GM12878 (cell line): ENCODE data around the gene CFAP300. TPM values are rescaled to one million over a fixed set of nuclear protein-coding genes. Genes with fewer than 3 reads are reported as not detected.

Experiments used
- ATAC-seq: fragments of 200-7000 bp; cut with Tn5 transposase; 3 replicates; pipeline ENCODE4 v1.9.1; 2020; ENCODE audit warnings: mild to moderate bottlenecking, moderate library complexity
- BruUV-seq: library from RNA; stranded (reverse); fragments of 400-500 nt; replicated peaks from 2 replicates; lab custom pipeline; 2021; lab: Mats Ljungman, UMichigan
- CTCF ChIA-PET: fragments of 300-600 bp; sonication (Branson Sonifier 250); formaldehyde crosslinking; extraction: SDS; loops from one replicate; lab custom pipeline; 2021; ENCODE audit warnings: inconsistent platforms; lab: Yijun Ruan, JAX
- POLR2A ChIA-PET: fragments of 350-600 bp; formaldehyde crosslinking; extraction: SDS; loops from one replicate; lab custom pipeline; 2021; ENCODE audit warnings: inconsistent platforms; lab: Charles Lee
- RAD21 ChIA-PET: fragments of 300-600 bp; sonication (Branson Sonifier 250); formaldehyde crosslinking; loops from one replicate; lab custom pipeline; 2023; ENCODE audit warnings: antibody characterized with exemption; ENCODE audit not compliant: unreplicated experiment; lab: Charles Lee
- SMC1A ChIA-PET: fragments of 300-600 bp; sonication (Branson Sonifier 250); formaldehyde crosslinking; loops from one replicate; lab custom pipeline; 2023; ENCODE audit not compliant: unreplicated experiment, uncharacterized antibody; lab: Charles Lee
- DNase-seq: peaks from one replicate; pipeline ENCODE4 v3.0.0-alpha.2; 2011; ENCODE audit warnings: low read depth, low spot score
- FAIRE-seq: peaks from 3 replicates; lab custom pipeline; 2011; peaks lifted over from hg19 to GRCh38; lab: Jason Lieb, UNC
- H2AFZ ChIP-seq: 2 replicates; pipeline ENCODE4 v1.6.0; 2011; ENCODE audit warnings: low read depth, low read length, control low read depth; ENCODE audit not compliant: control insufficient read depth
- H3K27ac ChIP-seq: 2 replicates; pipeline ENCODE4 v1.5.1; 2011; ENCODE audit warnings: control low read depth; ENCODE audit not compliant: control insufficient read depth, insufficient read depth
- H3K27me3 ChIP-seq, 2 experiments: replicated peaks in 1 of 2; 2 replicates each; pipeline versions ENCODE4 v1.6.0 to v1.6.1; 2011; ENCODE audit warnings: low read length in 1 of 2; ENCODE audit not compliant: control insufficient read depth in 2 of 2, insufficient read depth in 2 of 2
- H3K36me3 ChIP-seq, 2 experiments: 2 replicates each; pipeline ENCODE4 v1.5.1; 2011; ENCODE audit warnings: low read length in 1 of 2; ENCODE audit not compliant: control insufficient read depth in 2 of 2, insufficient read depth in 2 of 2
- H3K4me1 ChIP-seq: 2 replicates; pipeline ENCODE4 v1.6.1; 2011; ENCODE audit warnings: mild to moderate bottlenecking, low read length, moderate library complexity, mixed read lengths; ENCODE audit not compliant: control insufficient read depth, insufficient read depth
- H3K4me2 ChIP-seq: 2 replicates; pipeline ENCODE4 v1.6.0; 2011; ENCODE audit warnings: control low read depth; ENCODE audit not compliant: control insufficient read depth, insufficient read depth
- H3K4me3 ChIP-seq: fragments of 200-600 bp; sonication (generic); 2 replicates; pipeline ENCODE4 v1.5.1; 2016
- H3K79me2 ChIP-seq: 2 replicates; pipeline ENCODE4 v1.6.0; 2011; ENCODE audit warnings: low read length; ENCODE audit not compliant: control insufficient read depth, insufficient read depth
- H3K9ac ChIP-seq: 2 replicates; pipeline ENCODE4 v1.8.0; 2011; ENCODE audit warnings: low read length, control low read depth, mixed read lengths; ENCODE audit not compliant: control insufficient read depth, insufficient read depth
- H3K9me3 ChIP-seq: replicated peaks from 3 replicates; pipeline ENCODE4 v1.5.1; 2011; ENCODE audit warnings: mild to moderate bottlenecking, low read length; ENCODE audit not compliant: control insufficient read depth, insufficient read depth
- H4K20me1 ChIP-seq: 2 replicates; pipeline ENCODE4 v1.6.0; 2011; ENCODE audit not compliant: control insufficient read depth, insufficient read depth
- BCL11A ChIP-seq: IDR thresholded peaks from 2 replicates; pipeline ENCODE4 v1.6.1; 2011; ENCODE audit warnings: low read depth, low read length
- CBFB ChIP-seq: IDR thresholded peaks from 2 replicates; pipeline ENCODE4 v1.6.1; 2016; ENCODE audit warnings: antibody characterized with exemption, low read depth
- CEBPB ChIP-seq, 2 experiments: fragments of 150-350 bp in 1 of 2; IDR thresholded peaks; 2 replicates each; pipeline ENCODE4 v1.6.1; 2012 to 2014; ENCODE audit warnings: low read depth in 2 of 2, low read length in 2 of 2, borderline replicate concordance in 1 of 2, inconsistent platforms in 1 of 2
- CHD4 ChIP-seq: fragments of 200-600 bp; sonication (generic); IDR thresholded peaks from 2 replicates; pipeline ENCODE4 v1.6.1; 2016; ENCODE audit warnings: mild to moderate bottlenecking
- CREM ChIP-seq: IDR thresholded peaks from 2 replicates; pipeline ENCODE4 v1.6.1; 2014; ENCODE audit warnings: antibody characterized with exemption, low read depth
- GABPA ChIP-seq: IDR thresholded peaks from 2 replicates; pipeline ENCODE4 v1.6.1; 2014; ENCODE audit warnings: antibody characterized with exemption, low read depth, mild to moderate bottlenecking, inconsistent platforms
- IRF5 ChIP-seq: fragments of 450-650 bp; IDR thresholded peaks from 2 replicates; pipeline ENCODE4 v1.6.1; 2017; ENCODE audit warnings: borderline replicate concordance
- JUNB ChIP-seq: IDR thresholded peaks from 2 replicates; pipeline ENCODE4 v1.6.1; 2016; ENCODE audit warnings: antibody characterized with exemption, mild to moderate bottlenecking
- KDM1A ChIP-seq: fragments of 200-600 bp; sonication (generic); IDR thresholded peaks from 2 replicates; pipeline ENCODE4 v1.6.1; 2016; ENCODE audit warnings: borderline replicate concordance
- LARP7 ChIP-seq: fragments of 450-650 bp; IDR thresholded peaks from 2 replicates; pipeline ENCODE4 v1.6.1; 2017; ENCODE audit warnings: mild to moderate bottlenecking
- MEF2B ChIP-seq: fragments of 450-650 bp; IDR thresholded peaks from 2 replicates; pipeline ENCODE4 v1.6.1; 2018; ENCODE audit warnings: mild to moderate bottlenecking, moderate library complexity; ENCODE audit not compliant: partially characterized antibody, poor library complexity, severe bottlenecking
- MXI1 ChIP-seq: fragments of 150-350 bp; IDR thresholded peaks from 2 replicates; pipeline ENCODE4 v1.6.1; 2011; ENCODE audit warnings: low read depth, mild to moderate bottlenecking, inconsistent platforms, low read length, improper control_type of control experiment
- NFIC ChIP-seq: IDR thresholded peaks from 2 replicates; pipeline ENCODE4 v1.6.1; 2012; ENCODE audit warnings: low read depth, mild to moderate bottlenecking, inconsistent platforms, low read length, moderate library complexity
- RELA ChIP-seq: fragments of 450-650 bp; IDR thresholded peaks from 2 replicates; pipeline ENCODE4 v1.8.0; 2014; ENCODE audit warnings: borderline replicate concordance; ENCODE audit not compliant: partially characterized antibody
- RFX5 ChIP-seq: IDR thresholded peaks from 2 replicates; pipeline ENCODE4 v1.6.1; 2011; ENCODE audit warnings: low read depth, low read length, improper control_type of control experiment
- ZZZ3 ChIP-seq: IDR thresholded peaks from 2 replicates; pipeline ENCODE4 v1.6.1; 2011; ENCODE audit warnings: low read depth; ENCODE audit not compliant: control insufficient read depth, insufficient read length
- in situ Hi-C: fragments of 300-500 bp; cut with MboI; formaldehyde crosslinking; loops from 9 replicates; pipeline ENCODE4 v1.14.3; 2018; ENCODE audit warnings: mixed read lengths
- intact Hi-C: fragments of 100-400 bp; cut with micrococcal nuclease; formaldehyde crosslinking; loops from one replicate; pipeline ENCODE4 v1.14.2; 2022; ENCODE audit not compliant: unreplicated experiment
- polyA plus RNA-seq, 11 experiments: library from polyadenylated mRNA; depleted of rRNA in 4 of 11; unstranded in 6 of 11; stranded (reverse) in 5 of 11; fragments of >200 nt; fragmentation: Nextera tagmentation in 4 of 11; fragmentation: Illumina TruSeq in 1 of 11; extraction: Ambion mirVana in 4 of 11; extraction: Trizol in 1 of 11; gene quantifications; 1 replicate in 1 of 11; 2 replicates in 10 of 11; pipeline versions ENCODE4 v1.2.1 to v1.2.3, GENCODE V29; 2011 to 2016; ENCODE audit warnings: inconsistent platforms in 2 of 11, missing spikeins in 2 of 11, low read depth in 1 of 11
- total RNA-seq, 4 experiments: library from RNA; depleted of rRNA in 3 of 4; stranded (reverse); fragments of >200 nt in 3 of 4; fragmentation: Illumina TruSeq in 1 of 4; extraction: Trizol in 1 of 4; gene quantifications; 2 replicates each; pipeline versions ENCODE4 v1.2.1 to v1.2.3, GENCODE V29; 2013 to 2021
- TF ChIP-seq, protein P1 (sequence below), 3 experiments: IDR thresholded peaks in 2 of 3; conservative IDR thresholded peaks in 1 of 3; 2 replicates each; pipeline ENCODE4 v1.5.1; 2011; ENCODE audit warnings: low read depth in 3 of 3, low read length in 3 of 3, mild to moderate bottlenecking in 3 of 3, control low read depth in 2 of 3, moderate library complexity in 2 of 3, inconsistent platforms in 1 of 3, mixed read lengths in 1 of 3; ENCODE audit not compliant: control insufficient read depth in 2 of 3, insufficient read depth in 1 of 3; ENCODE audit errors: extremely low read depth in 1 of 3
- TF ChIP-seq, protein P2 (sequence below): fragments of 450-650 bp; IDR thresholded peaks from 2 replicates; pipeline ENCODE4 v1.6.1; 2017; ENCODE audit warnings: antibody characterized with exemption, mild to moderate bottlenecking, moderate library complexity

CFAP300 gene
- total and polyA plus RNA-seq, 10 of the 15 experiments (the other 5 are each of a cell fraction or from before 2014, with no cell fraction given) = not detected

GRCh38 chr11:102115557-102115956 lies 68.3 kb downstream of the CFAP300 start:
- BruUV-seq = no TSS peak
- POLR2A ChIA-PET = no interaction called here
- Histone ChIP-seq H2AFZ (no peak overlapping the region), H3K9me3 (no peaks in the 10 kb centered on the region), H3K36me3 (no peaks in the 10 kb centered on the region), H3K79me2 (no peaks in the 10 kb centered on the region), H3K4me2 (no peak overlapping the region), H3K4me1 (no peaks in the 10 kb centered on the region), H3K9ac (no peak overlapping the region), H4K20me1 (no peaks in the 10 kb centered on the region), H3K27ac (no peak overlapping the region), H3K27me3 (peaks cover 2 to 3% of the 10 kb centered on the region in 2 experiments; a peak in 3 of 4 replicates), H3K4me3 (no peak overlapping the region)
- TF ChIP-seq LARP7 (no peak), CBFB (no peak), ZZZ3 (no peak), RFX5 (no peak), JUNB (no peak), CEBPB (IDR thresholded peaks at IDR 0.05; ENCODE audit: borderline replicate concordance in 1 of 2, low read depth in 2 of 2, low read length in 2 of 2) (no peak), CREM (no peak), BCL11A (no peak), IRF5 (no peak), GABPA (no peak), CHD4 (no peak), MEF2B (no peak), RELA (no peak), MXI1 (no peak), NFIC (no peak), KDM1A (no peak)
- TF ChIP-seq, protein P1, sequence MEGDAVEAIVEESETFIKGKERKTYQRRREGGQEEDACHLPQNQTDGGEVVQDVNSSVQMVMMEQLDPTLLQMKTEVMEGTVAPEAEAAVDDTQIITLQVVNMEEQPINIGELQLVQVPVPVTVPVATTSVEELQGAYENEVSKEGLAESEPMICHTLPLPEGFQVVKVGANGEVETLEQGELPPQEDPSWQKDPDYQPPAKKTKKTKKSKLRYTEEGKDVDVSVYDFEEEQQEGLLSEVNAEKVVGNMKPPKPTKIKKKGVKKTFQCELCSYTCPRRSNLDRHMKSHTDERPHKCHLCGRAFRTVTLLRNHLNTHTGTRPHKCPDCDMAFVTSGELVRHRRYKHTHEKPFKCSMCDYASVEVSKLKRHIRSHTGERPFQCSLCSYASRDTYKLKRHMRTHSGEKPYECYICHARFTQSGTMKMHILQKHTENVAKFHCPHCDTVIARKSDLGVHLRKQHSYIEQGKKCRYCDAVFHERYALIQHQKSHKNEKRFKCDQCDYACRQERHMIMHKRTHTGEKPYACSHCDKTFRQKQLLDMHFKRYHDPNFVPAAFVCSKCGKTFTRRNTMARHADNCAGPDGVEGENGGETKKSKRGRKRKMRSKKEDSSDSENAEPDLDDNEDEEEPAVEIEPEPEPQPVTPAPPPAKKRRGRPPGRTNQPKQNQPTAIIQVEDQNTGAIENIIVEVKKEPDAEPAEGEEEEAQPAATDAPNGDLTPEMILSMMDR (IDR thresholded peaks at IDR 0.05 in 2 of 3, conservative IDR thresholded peaks at IDR 0.05 in 1 of 3; ENCODE audit: control insufficient read depth in 2 of 3, extremely low read depth in 1 of 3, insufficient read depth in 1 of 3, low read depth in 3 of 3, low read length in 3 of 3) = no peak
- TF ChIP-seq, protein P2, sequence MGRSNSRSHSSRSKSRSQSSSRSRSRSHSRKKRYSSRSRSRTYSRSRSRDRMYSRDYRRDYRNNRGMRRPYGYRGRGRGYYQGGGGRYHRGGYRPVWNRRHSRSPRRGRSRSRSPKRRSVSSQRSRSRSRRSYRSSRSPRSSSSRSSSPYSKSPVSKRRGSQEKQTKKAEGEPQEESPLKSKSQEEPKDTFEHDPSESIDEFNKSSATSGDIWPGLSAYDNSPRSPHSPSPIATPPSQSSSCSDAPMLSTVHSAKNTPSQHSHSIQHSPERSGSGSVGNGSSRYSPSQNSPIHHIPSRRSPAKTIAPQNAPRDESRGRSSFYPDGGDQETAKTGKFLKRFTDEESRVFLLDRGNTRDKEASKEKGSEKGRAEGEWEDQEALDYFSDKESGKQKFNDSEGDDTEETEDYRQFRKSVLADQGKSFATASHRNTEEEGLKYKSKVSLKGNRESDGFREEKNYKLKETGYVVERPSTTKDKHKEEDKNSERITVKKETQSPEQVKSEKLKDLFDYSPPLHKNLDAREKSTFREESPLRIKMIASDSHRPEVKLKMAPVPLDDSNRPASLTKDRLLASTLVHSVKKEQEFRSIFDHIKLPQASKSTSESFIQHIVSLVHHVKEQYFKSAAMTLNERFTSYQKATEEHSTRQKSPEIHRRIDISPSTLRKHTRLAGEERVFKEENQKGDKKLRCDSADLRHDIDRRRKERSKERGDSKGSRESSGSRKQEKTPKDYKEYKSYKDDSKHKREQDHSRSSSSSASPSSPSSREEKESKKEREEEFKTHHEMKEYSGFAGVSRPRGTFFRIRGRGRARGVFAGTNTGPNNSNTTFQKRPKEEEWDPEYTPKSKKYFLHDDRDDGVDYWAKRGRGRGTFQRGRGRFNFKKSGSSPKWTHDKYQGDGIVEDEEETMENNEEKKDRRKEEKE = no peak
- intact Hi-C loops = no loop called here
- CTCF ChIA-PET = no interaction called here
- DNase-seq = no peak
- RAD21 ChIA-PET = no interaction called here
- SMC1A ChIA-PET = no interaction called here
- ATAC-seq = no peak
- in situ Hi-C loops = no loop called here
- FAIRE-seq = no peak
